Measurements from ENCODE around the gene MOXD1.

The MOXD1 gene

GRCh38 chr6:132304891-132305305, 96.4 kb downstream of the MOXD1 start:
- H3K27ac ChIP-seq (ENCODE audit: poor library complexity, severe bottlenecking) = no peak overlapping the region

GRCh38 chr6:132300323-132300949, 100.8 kb downstream of the MOXD1 start:
- DNase-seq (ENCODE audit: low spot score) = no peak

More at GRCh38 chr6:132304891-132305305, 96.4 kb downstream of the MOXD1 start:
- Histone ChIP-seq H3K9me3 (ENCODE audit: severe bottlenecking) (peaks cover 2% of the 10 kb centered on the region), H3K27me3 (ENCODE audit: insufficient read depth, poor library complexity, severe bottlenecking) (no peaks in the 10 kb centered on the region), H3K4me3 (ENCODE audit: severe bottlenecking) (no peak overlapping the region), H3K36me3 (ENCODE audit: low read depth) (no peaks in the 10 kb centered on the region), H3K4me1 (ENCODE audit: insufficient read depth, poor library complexity, severe bottlenecking) (no peaks in the 10 kb centered on the region)
- TF ChIP-seq CTCF (IDR thresholded peaks at IDR 0.05; ENCODE audit: poor library complexity, severe bottlenecking) = no peak
- ATAC-seq (ENCODE audit: low read depth) (no peak), DNase-seq (ENCODE audit: low spot score) (no peak)

GRCh38 chr6:132298344-132298949, 102.8 kb downstream of the MOXD1 start:
- Histone ChIP-seq H3K36me3 (ENCODE audit: low read depth) (no peaks in the 10 kb centered on the region), H3K27ac (ENCODE audit: poor library complexity, severe bottlenecking) (no peak overlapping the region), H3K9me3 (ENCODE audit: severe bottlenecking) (no peaks in the 10 kb centered on the region), H3K27me3 (ENCODE audit: insufficient read depth, poor library complexity, severe bottlenecking) (no peaks in the 10 kb centered on the region), H3K4me1 (ENCODE audit: insufficient read depth, poor library complexity, severe bottlenecking) (no peaks in the 10 kb centered on the region), H3K4me3 (ENCODE audit: severe bottlenecking) (no peak overlapping the region)
- DNase-seq (ENCODE audit: low spot score) = no peak
- peak; percentile 69 for TF ChIP-seq CTCF (IDR thresholded peaks at IDR 0.05; ENCODE audit: poor library complexity, severe bottlenecking)
- no peak for ATAC-seq (ENCODE audit: low read depth)

More at GRCh38 chr6:132300323-132300949, 100.8 kb downstream of the MOXD1 start:
- H3K36me3 ChIP-seq (ENCODE audit: low read depth) = no peaks in the 10 kb centered on the region
- no peaks in the 10 kb centered on the region for H3K27me3 ChIP-seq (ENCODE audit: insufficient read depth, poor library complexity, severe bottlenecking)
- no peak overlapping the region for H3K27ac ChIP-seq (ENCODE audit: poor library complexity, severe bottlenecking)
- ATAC-seq (ENCODE audit: low read depth) = peak; percentile 79; the same call in 2 of the 3 replicates
- no peaks in the 10 kb centered on the region for H3K9me3 ChIP-seq (ENCODE audit: severe bottlenecking)
- no peak overlapping the region for H3K4me3 ChIP-seq (ENCODE audit: severe bottlenecking)
- H3K4me1 ChIP-seq (ENCODE audit: insufficient read depth, poor library complexity, severe bottlenecking) = no peaks in the 10 kb centered on the region
- peak; percentile 84 for TF ChIP-seq CTCF (IDR thresholded peaks at IDR 0.05; ENCODE audit: poor library complexity, severe bottlenecking)

GRCh38 chr6:132289756-132290155, 111.5 kb downstream of the MOXD1 start:
- Histone ChIP-seq H3K9me3 (ENCODE audit: severe bottlenecking) (no peaks in the 10 kb centered on the region), H3K27me3 (ENCODE audit: insufficient read depth, poor library complexity, severe bottlenecking) (no peaks in the 10 kb centered on the region), H3K4me1 (ENCODE audit: insufficient read depth, poor library complexity, severe bottlenecking) (no peaks in the 10 kb centered on the region), H3K27ac (ENCODE audit: poor library complexity, severe bottlenecking) (no peak overlapping the region), H3K4me3 (ENCODE audit: severe bottlenecking) (no peak overlapping the region), H3K36me3 (ENCODE audit: low read depth) (no peaks in the 10 kb centered on the region)
- TF ChIP-seq CTCF (IDR thresholded peaks at IDR 0.05; ENCODE audit: poor library complexity, severe bottlenecking) = no peak
- DNase-seq (ENCODE audit: low spot score) (no peak), ATAC-seq (ENCODE audit: low read depth) (no peak)

GRCh38 chr6:132287101-132287500, 114.2 kb downstream of the MOXD1 start:
- H3K27me3 ChIP-seq (ENCODE audit: insufficient read depth, poor library complexity, severe bottlenecking) = no peaks in the 10 kb centered on the region
- H3K4me1 ChIP-seq (ENCODE audit: insufficient read depth, poor library complexity, severe bottlenecking) = no peaks in the 10 kb centered on the region
- no peaks in the 10 kb centered on the region for H3K36me3 ChIP-seq (ENCODE audit: low read depth)
- H3K9me3 ChIP-seq (ENCODE audit: severe bottlenecking) = no peaks in the 10 kb centered on the region
- DNase-seq (ENCODE audit: low spot score) = no peak
- H3K27ac ChIP-seq (ENCODE audit: poor library complexity, severe bottlenecking) = no peak overlapping the region
- no peak for TF ChIP-seq CTCF (IDR thresholded peaks at IDR 0.05; ENCODE audit: poor library complexity, severe bottlenecking)
- ATAC-seq (ENCODE audit: low read depth) = no peak
- no peak overlapping the region for H3K4me3 ChIP-seq (ENCODE audit: severe bottlenecking)

Data from RWPE2 (cell line).